ENCODE measurements around the gene TMEM132E.

DNA sequence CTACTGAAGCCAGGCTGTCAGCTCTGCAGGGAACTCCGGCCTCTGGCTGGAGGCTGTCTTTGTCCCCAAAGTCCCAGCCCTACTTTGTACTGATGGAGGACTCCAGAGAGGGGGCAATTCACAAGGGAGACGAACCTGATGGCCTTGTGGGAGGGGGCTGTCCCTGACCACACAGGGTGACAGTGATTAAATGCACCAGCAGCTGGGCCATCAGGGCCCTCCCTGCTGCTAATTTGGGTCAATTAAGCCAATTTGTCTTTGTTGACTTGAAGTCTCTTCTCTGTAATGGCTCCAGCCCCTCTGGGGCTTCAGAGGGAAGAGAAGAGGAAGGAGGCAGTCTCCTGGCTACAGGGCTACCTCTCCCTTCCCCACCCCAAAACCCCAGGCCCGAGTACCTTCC lies 22.0 kb downstream of the TMEM132E start:
- no peak for TF ChIP-seq GATA2 (IDR thresholded peaks at IDR 0.05; ENCODE audit: low read depth, low read length)
- no peak for TF ChIP-seq GATA3 (IDR thresholded peaks at IDR 0.05; ENCODE audit: low read depth, low read length)

Measured in SH-SY5Y (cell line).